Peyer's patch (tissue), 4 donors: ENCODE data around the gene SMYD3. TPM values are rescaled to one million over a fixed set of nuclear protein-coding genes. Genes with fewer than 3 reads are reported as not detected.

Experiments used
- DNase-seq, 3 donors: peaks; one replicate each; pipeline ENCODE4 v3.0.0-alpha.2; 2017 to 2019
- H3K27ac ChIP-seq, 4 donors: fragments of 200-600 bp; sonication (generic); one replicate each; pipeline ENCODE4 v1.5.1; 2016 to 2019
- H3K27me3 ChIP-seq, 2 donors: fragments of 200-600 bp; sonication (generic); one replicate each; pipeline ENCODE4 v1.5.1; 2019
- H3K36me3 ChIP-seq, 3 donors: fragments of 200-600 bp; sonication (generic); one replicate each; pipeline ENCODE4 v1.5.1; 2016 to 2019
- H3K4me1 ChIP-seq, 4 donors: fragments of 200-600 bp; sonication (generic); one replicate each; pipeline ENCODE4 v1.5.1; 2016 to 2019
- H3K4me3 ChIP-seq, 4 donors: fragments of 200-600 bp; sonication (generic); 1 replicate in 3 of 4; 2 replicates in 1 of 4; pipeline ENCODE4 v1.5.1; 2016 to 2019; ENCODE audit warnings: mild to moderate bottlenecking in 1 of 4
- H3K9me3 ChIP-seq, 4 donors: fragments of 200-600 bp; sonication (generic); one replicate each; pipeline ENCODE4 v1.5.1; 2016 to 2019; ENCODE audit warnings: mild to moderate bottlenecking in 1 of 4
- POLR2A ChIP-seq, 2 donors: fragments of 450-650 bp; IDR thresholded peaks; one replicate each; pipeline ENCODE4 v1.5.1; 2017; ENCODE audit warnings: antibody characterized with exemption in 2 of 2, mild to moderate bottlenecking in 2 of 2, moderate library complexity in 2 of 2
- total RNA-seq, 4 donors: library from RNA; depleted of rRNA; stranded (reverse); fragments of >200 nt; gene quantifications; one replicate each; pipeline ENCODE4 v1.1.0, GENCODE V29; 2016
- TF ChIP-seq, protein P1 (sequence below), 6 experiments: fragments of 450-650 bp in 4 of 6; fragments of 200-600 bp in 2 of 6; sonication (generic) in 1 of 6; IDR thresholded peaks; one replicate each; pipeline ENCODE4 v1.5.1; 2017 to 2019; ENCODE audit warnings: antibody characterized with exemption in 6 of 6, mild to moderate bottlenecking in 3 of 6, moderate library complexity in 1 of 6

Gene SMYD3
- total RNA-seq, 4 donors from 2014 or later = 19.8 to 55.3 (median 26.9) TPM

DNA sequence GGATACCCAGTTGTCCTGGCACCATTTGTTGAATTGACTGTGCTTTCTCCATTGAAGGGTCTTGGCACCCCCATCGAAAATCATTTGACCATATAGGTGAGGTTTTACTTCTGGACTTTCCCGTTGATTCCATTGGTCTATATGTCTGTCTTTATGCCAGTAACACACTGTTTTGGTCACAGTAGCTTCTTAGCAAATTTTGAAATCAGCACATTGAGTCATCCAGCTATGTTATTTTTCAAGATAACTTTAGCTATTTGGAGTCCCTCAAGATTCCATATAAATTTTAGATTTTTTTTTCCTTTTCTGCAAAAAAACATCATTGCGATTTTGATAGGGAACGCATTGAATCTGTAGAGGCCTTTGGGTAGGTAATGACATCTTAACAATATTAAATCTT, 235.6 kb downstream of the SMYD3 start:
- H3K36me3 ChIP-seq = no peaks in the 10 kb centered on the region
- no peaks in the 10 kb centered on the region for H3K27me3 ChIP-seq
- no peaks in the 10 kb centered on the region for H3K4me1 ChIP-seq
- no peak overlapping the region for H3K27ac ChIP-seq
- no peak for DNase-seq
- no peaks in the 10 kb centered on the region for H3K9me3 ChIP-seq
- TF ChIP-seq, protein P1, sequence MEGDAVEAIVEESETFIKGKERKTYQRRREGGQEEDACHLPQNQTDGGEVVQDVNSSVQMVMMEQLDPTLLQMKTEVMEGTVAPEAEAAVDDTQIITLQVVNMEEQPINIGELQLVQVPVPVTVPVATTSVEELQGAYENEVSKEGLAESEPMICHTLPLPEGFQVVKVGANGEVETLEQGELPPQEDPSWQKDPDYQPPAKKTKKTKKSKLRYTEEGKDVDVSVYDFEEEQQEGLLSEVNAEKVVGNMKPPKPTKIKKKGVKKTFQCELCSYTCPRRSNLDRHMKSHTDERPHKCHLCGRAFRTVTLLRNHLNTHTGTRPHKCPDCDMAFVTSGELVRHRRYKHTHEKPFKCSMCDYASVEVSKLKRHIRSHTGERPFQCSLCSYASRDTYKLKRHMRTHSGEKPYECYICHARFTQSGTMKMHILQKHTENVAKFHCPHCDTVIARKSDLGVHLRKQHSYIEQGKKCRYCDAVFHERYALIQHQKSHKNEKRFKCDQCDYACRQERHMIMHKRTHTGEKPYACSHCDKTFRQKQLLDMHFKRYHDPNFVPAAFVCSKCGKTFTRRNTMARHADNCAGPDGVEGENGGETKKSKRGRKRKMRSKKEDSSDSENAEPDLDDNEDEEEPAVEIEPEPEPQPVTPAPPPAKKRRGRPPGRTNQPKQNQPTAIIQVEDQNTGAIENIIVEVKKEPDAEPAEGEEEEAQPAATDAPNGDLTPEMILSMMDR (IDR thresholded peaks at IDR 0.05) = no peak
- no peak for TF ChIP-seq POLR2A (IDR thresholded peaks at IDR 0.05)
- no peak overlapping the region for H3K4me3 ChIP-seq

DNA sequence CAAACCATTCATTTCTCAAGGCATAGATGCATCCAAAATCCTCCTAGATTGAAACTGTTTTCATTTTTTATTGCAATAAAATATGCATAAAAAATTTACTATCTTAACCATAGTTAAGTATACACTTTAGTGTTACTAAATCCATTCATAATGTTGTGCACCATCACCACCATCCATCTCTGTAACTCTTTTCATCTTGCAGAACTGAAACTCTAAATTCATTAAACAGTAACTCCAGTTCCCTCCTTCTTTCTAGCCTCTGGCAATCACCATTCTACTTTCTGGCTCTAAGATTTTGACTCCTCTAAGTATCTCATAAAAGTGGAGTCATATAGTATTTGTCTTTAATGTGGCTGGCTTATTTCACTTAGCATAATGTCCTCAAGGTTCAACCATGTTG, 236.8 kb downstream of the SMYD3 start:
- no peaks in the 10 kb centered on the region for H3K9me3 ChIP-seq
- no peaks in the 10 kb centered on the region for H3K27me3 ChIP-seq
- DNase-seq = no peak
- no peak overlapping the region for H3K27ac ChIP-seq
- no peaks in the 10 kb centered on the region for H3K4me1 ChIP-seq
- TF ChIP-seq, protein P1 (IDR thresholded peaks at IDR 0.05) = no peak
- no peak for TF ChIP-seq POLR2A (IDR thresholded peaks at IDR 0.05)
- no peak overlapping the region for H3K4me3 ChIP-seq
- H3K36me3 ChIP-seq = no peaks in the 10 kb centered on the region

DNA sequence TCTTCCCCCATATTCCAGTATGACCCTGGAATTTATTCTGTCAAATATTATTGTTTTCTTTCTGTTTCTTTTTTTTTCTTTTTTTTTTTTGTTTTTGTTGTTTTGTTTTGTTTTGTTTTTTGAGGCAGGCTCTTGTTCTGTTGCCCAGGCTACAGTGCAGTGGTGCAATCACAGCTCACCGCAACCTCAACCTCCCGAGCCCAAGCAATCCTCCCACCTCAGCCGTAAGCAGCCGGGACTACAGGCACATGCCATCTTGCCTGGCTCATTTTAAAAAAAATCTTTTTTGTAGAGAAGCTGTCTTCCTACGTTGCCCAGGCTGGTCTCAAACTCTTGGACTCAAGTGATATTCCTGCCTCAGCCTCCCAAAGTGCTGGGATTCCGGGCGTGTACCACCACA, 237.6 kb downstream of the SMYD3 start:
- H3K36me3 ChIP-seq = no peaks in the 10 kb centered on the region
- no peak for TF ChIP-seq POLR2A (IDR thresholded peaks at IDR 0.05)
- TF ChIP-seq, protein P1 (IDR thresholded peaks at IDR 0.05) = no peak
- no peak for DNase-seq
- no peaks in the 10 kb centered on the region for H3K9me3 ChIP-seq
- H3K27me3 ChIP-seq = no peaks in the 10 kb centered on the region
- no peak overlapping the region for H3K27ac ChIP-seq
- H3K4me1 ChIP-seq = no peaks in the 10 kb centered on the region
- no peak overlapping the region for H3K4me3 ChIP-seq

DNA sequence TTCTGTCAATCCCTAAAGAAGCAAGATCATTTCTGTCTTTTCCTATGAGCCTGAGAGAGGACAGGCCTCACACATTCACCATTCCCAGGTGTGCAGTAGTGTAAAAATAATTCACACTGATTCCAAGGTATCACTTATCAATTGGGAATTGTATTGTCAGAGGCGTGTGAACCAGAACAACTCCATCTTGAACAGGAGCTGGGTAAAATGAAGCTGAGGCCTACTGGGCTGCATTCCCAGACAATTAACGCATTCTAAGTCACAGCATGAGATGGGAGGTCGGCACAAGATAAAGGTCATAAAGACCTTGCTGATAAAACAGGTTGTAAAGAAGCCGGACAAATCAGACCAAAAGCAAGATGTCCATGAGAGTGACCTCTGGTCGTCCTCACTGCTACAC, 239.2 kb downstream of the SMYD3 start:
- H3K27ac ChIP-seq = no peak overlapping the region
- no peak for DNase-seq
- no peak overlapping the region for H3K4me3 ChIP-seq
- H3K27me3 ChIP-seq = no peaks in the 10 kb centered on the region
- TF ChIP-seq POLR2A (IDR thresholded peaks at IDR 0.05) = no peak
- TF ChIP-seq, protein P1 (IDR thresholded peaks at IDR 0.05) = no peak
- no peaks in the 10 kb centered on the region for H3K4me1 ChIP-seq
- H3K36me3 ChIP-seq = no peaks in the 10 kb centered on the region
- no peaks in the 10 kb centered on the region for H3K9me3 ChIP-seq

DNA sequence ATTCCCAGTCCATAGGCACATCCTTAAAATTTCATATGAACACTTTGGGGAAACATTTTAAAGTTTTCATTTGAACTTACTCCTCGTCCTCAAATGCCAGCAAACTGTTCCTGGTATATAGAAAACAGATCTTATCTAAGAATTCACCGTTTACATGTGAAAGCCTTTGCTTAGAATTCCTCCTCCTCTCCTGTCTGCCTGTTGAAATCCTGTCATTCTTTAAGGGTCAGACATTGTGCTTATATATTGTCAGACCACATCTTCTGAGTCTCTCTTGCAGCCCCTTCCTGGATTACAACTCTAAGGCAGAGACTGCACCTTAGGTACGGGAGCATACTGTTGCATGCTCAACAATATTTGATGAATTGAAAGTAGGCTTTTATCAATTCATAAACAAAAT, 239.7 kb downstream of the SMYD3 start:
- Histone ChIP-seq H3K36me3 (no peaks in the 10 kb centered on the region), H3K9me3 (no peaks in the 10 kb centered on the region), H3K4me3 (no peak overlapping the region), H3K27me3 (no peaks in the 10 kb centered on the region), H3K27ac (no peak overlapping the region), H3K4me1 (no peaks in the 10 kb centered on the region)
- no peak for TF ChIP-seq POLR2A (IDR thresholded peaks at IDR 0.05)
- TF ChIP-seq, protein P1 (IDR thresholded peaks at IDR 0.05) = no peak
- DNase-seq = no peak

DNA sequence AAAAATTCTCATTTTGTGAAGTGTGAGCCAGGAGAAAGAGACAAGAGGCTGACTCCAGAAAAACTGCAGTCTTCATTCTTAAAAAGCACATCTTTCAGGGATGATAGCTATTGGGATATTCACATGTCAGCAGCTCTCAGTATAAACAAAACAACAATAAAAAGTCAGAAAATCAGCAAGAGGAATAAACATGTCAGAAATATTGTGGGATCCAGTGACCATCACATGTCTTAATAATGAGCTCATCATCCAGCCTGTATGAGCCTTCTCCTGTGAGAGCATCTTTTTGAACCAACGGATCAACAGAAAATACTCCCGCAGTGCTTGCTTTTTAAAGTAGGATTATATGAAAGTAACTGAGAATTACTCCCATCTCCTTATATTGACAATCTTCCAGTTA, 241.6 kb downstream of the SMYD3 start:
- H3K36me3 ChIP-seq = no peaks in the 10 kb centered on the region
- no peaks in the 10 kb centered on the region for H3K27me3 ChIP-seq
- no peaks in the 10 kb centered on the region for H3K4me1 ChIP-seq
- no peak for DNase-seq
- H3K4me3 ChIP-seq = no peak overlapping the region
- no peak overlapping the region for H3K27ac ChIP-seq
- TF ChIP-seq, protein P1 (IDR thresholded peaks at IDR 0.05) = no peak
- no peak for TF ChIP-seq POLR2A (IDR thresholded peaks at IDR 0.05)
- no peaks in the 10 kb centered on the region for H3K9me3 ChIP-seq
